BLaER1 (cell line): ENCODE measurements around the gene USP33.

ENCODE experiments used
- H3K27ac ChIP-seq: shearing (Covaris generic); formaldehyde crosslinking; 2 replicates; pipeline ENCODE4 v1.8.1; 2022
- H3K27me3 ChIP-seq: shearing (Covaris generic); formaldehyde crosslinking; 2 replicates; pipeline ENCODE4 v1.8.1; 2022
- H3K36me3 ChIP-seq: shearing (Covaris generic); formaldehyde crosslinking; 2 replicates; pipeline ENCODE4 v1.8.1; 2022
- H3K4me1 ChIP-seq: shearing (Covaris generic); formaldehyde crosslinking; 2 replicates; pipeline ENCODE4 v1.8.1; 2022
- H3K4me2 ChIP-seq: shearing (Covaris generic); formaldehyde crosslinking; 2 replicates; pipeline ENCODE4 v1.8.1; 2022
- H3K4me3 ChIP-seq: shearing (Covaris generic); formaldehyde crosslinking; 2 replicates; pipeline ENCODE4 v1.8.1; 2022
- H3K9ac ChIP-seq: shearing (Covaris generic); formaldehyde crosslinking; 2 replicates; pipeline ENCODE4 v1.8.1; 2022
- H3K9me3 ChIP-seq: shearing (Covaris generic); formaldehyde crosslinking; 2 replicates; pipeline ENCODE4 v1.8.1; 2022
- H4K20me1 ChIP-seq: shearing (Covaris generic); formaldehyde crosslinking; 2 replicates; pipeline ENCODE4 v1.8.1; 2022
- Cebpa-rat ChIP-seq: shearing (Covaris generic); IDR thresholded peaks from 2 replicates; pipeline ENCODE4 v1.8.1; 2022

The USP33 gene

GRCh38 chr1:77673716-77674355, 85.8 kb downstream of the USP33 start:
- Histone ChIP-seq H3K27me3 (no peaks in the 10 kb centered on the region), H3K4me1 (peaks cover 8% of the 10 kb centered on the region; the same call in 1 of the 2 replicates), H3K4me2 (no peak overlapping the region), H3K27ac (no peak overlapping the region), H3K4me3 (no peak overlapping the region), H3K9ac (no peak overlapping the region), H3K9me3 (no peaks in the 10 kb centered on the region), H4K20me1 (peaks cover 100% of the 10 kb centered on the region), H3K36me3 (peaks cover 23% of the 10 kb centered on the region)
- TF ChIP-seq Cebpa-rat, result no peak

- Histone ChIP-seq H4K20me1 (peaks cover 100% of the 10 kb centered on the region), H3K9me3 (no peaks in the 10 kb centered on the region), H3K4me2 (no peak overlapping the region), H3K4me1 (peaks cover 8% of the 10 kb centered on the region; the same call in 1 of the 2 replicates), H3K27ac (no peak overlapping the region), H3K27me3 (no peaks in the 10 kb centered on the region), H3K36me3 (peaks cover 23% of the 10 kb centered on the region), H3K4me3 (no peak overlapping the region), H3K9ac (no peak overlapping the region)
- no peak for TF ChIP-seq Cebpa-rat
Observed at GRCh38 chr1:77673030-77673429, 86.6 kb downstream of the USP33 start.

- H3K36me3 ChIP-seq, result peaks cover 23% of the 10 kb centered on the region
- H4K20me1 ChIP-seq, result peaks cover 100% of the 10 kb centered on the region
- H3K4me3 ChIP-seq, result no peak overlapping the region
- H3K4me2 ChIP-seq, result no peak overlapping the region
- no peak for TF ChIP-seq Cebpa-rat
- H3K4me1 ChIP-seq, result peaks cover 8% of the 10 kb centered on the region; the same call in 1 of the 2 replicates
- no peak overlapping the region for H3K27ac ChIP-seq
- no peak overlapping the region for H3K9ac ChIP-seq
- no peaks in the 10 kb centered on the region for H3K9me3 ChIP-seq
- no peaks in the 10 kb centered on the region for H3K27me3 ChIP-seq
Observed at GRCh38 chr1:77672374-77672773, 87.3 kb downstream of the USP33 start.

- Histone ChIP-seq H4K20me1 (peaks cover 100% of the 10 kb centered on the region), H3K9ac (no peak overlapping the region), H3K4me3 (no peak overlapping the region), H3K9me3 (no peaks in the 10 kb centered on the region), H3K27me3 (no peaks in the 10 kb centered on the region), H3K4me1 (peaks cover 8% of the 10 kb centered on the region; the same call in 1 of the 2 replicates), H3K27ac (no peak overlapping the region), H3K36me3 (peaks cover 19% of the 10 kb centered on the region), H3K4me2 (no peak overlapping the region)
- no peak for TF ChIP-seq Cebpa-rat
Observed at GRCh38 chr1:77671836-77672235, 87.8 kb downstream of the USP33 start.

- H3K9ac ChIP-seq, result no peak overlapping the region
Observed at GRCh38 chr1:77670330-77670729, 89.3 kb downstream of the USP33 start.

GRCh38 chr1:77668924-77669449, 90.7 kb downstream of the USP33 start:
- H3K27ac ChIP-seq, result no peak overlapping the region
- H3K4me2 ChIP-seq, result no peak overlapping the region
- peaks cover 8% of the 10 kb centered on the region; the same call in 1 of the 2 replicates for H3K4me1 ChIP-seq
- peaks cover 13% of the 10 kb centered on the region; the same call in 1 of the 2 replicates for H3K36me3 ChIP-seq
- peaks cover 100% of the 10 kb centered on the region for H4K20me1 ChIP-seq
- H3K4me3 ChIP-seq, result no peak overlapping the region
- TF ChIP-seq Cebpa-rat, result no peak
- peaks cover 6% of the 10 kb centered on the region; the same call in 1 of the 2 replicates for H3K9me3 ChIP-seq
- no peak overlapping the region for H3K9ac ChIP-seq
- H3K27me3 ChIP-seq, result no peaks in the 10 kb centered on the region

More at GRCh38 chr1:77670330-77670729, 89.3 kb downstream of the USP33 start:
- Histone ChIP-seq H3K4me1 (peaks cover 8% of the 10 kb centered on the region; the same call in 1 of the 2 replicates), H3K4me3 (no peak overlapping the region), H3K27me3 (no peaks in the 10 kb centered on the region), H3K4me2 (no peak overlapping the region), H3K27ac (no peak overlapping the region), H4K20me1 (peaks cover 100% of the 10 kb centered on the region), H3K36me3 (peaks cover 22% of the 10 kb centered on the region), H3K9me3 (peaks cover 6% of the 10 kb centered on the region; the same call in 1 of the 2 replicates)
- no peak for TF ChIP-seq Cebpa-rat

GRCh38 chr1:77664939-77665516, 94.6 kb downstream of the USP33 start:
- Histone ChIP-seq H3K9ac (no peak overlapping the region), H3K4me2 (no peak overlapping the region), H4K20me1 (peaks cover 100% of the 10 kb centered on the region), H3K27ac (no peak overlapping the region), H3K27me3 (no peaks in the 10 kb centered on the region), H3K4me3 (no peak overlapping the region), H3K4me1 (no peaks in the 10 kb centered on the region), H3K36me3 (peaks cover 14% of the 10 kb centered on the region), H3K9me3 (peaks cover 6% of the 10 kb centered on the region; the same call in 1 of the 2 replicates)
- TF ChIP-seq Cebpa-rat, result no peak

- peaks cover 30% of the 10 kb centered on the region for H3K36me3 ChIP-seq
- H3K27ac ChIP-seq, result no peak overlapping the region
- H3K4me3 ChIP-seq, result no peak overlapping the region
- H3K9me3 ChIP-seq, result peaks cover 6% of the 10 kb centered on the region; the same call in 1 of the 2 replicates
- peaks cover 100% of the 10 kb centered on the region for H4K20me1 ChIP-seq
- no peak overlapping the region for H3K9ac ChIP-seq
- TF ChIP-seq Cebpa-rat, result no peak
- H3K4me1 ChIP-seq, result no peaks in the 10 kb centered on the region
- no peak overlapping the region for H3K4me2 ChIP-seq
- no peaks in the 10 kb centered on the region for H3K27me3 ChIP-seq
Observed at GRCh38 chr1:77661696-77662095, 98.0 kb downstream of the USP33 start.

GRCh38 chr1:77659879-77660593, 99.6 kb downstream of the USP33 start:
- Histone ChIP-seq H3K27ac (no peak overlapping the region), H3K9me3 (no peaks in the 10 kb centered on the region), H3K27me3 (no peaks in the 10 kb centered on the region), H4K20me1 (peaks cover 100% of the 10 kb centered on the region), H3K9ac (no peak overlapping the region), H3K36me3 (peaks cover 29% of the 10 kb centered on the region), H3K4me3 (no peak overlapping the region), H3K4me1 (no peaks in the 10 kb centered on the region), H3K4me2 (no peak overlapping the region)
- TF ChIP-seq Cebpa-rat, result no peak
